HG03025 (cell line): ENCODE measurements around the gene DRC1.
"Not testable (repeated sequence)": the region's sequence is repeated elsewhere in the genome, so short reads cannot be mapped to it uniquely, and the experiment has no call there.

Experiments used
- ATAC-seq: cut with Tn5 transposase; IDR thresholded peaks from one replicate; pipeline ENCODE4 v1.9.1; 2021; ENCODE audit warnings: mild to moderate bottlenecking, moderate library complexity; ENCODE audit not compliant: unreplicated experiment, low FRiP score

DRC1 gene

GRCh38 chr2:26401739-26402541, at the start of gene DRC1:
DRC1 (plus strand) TSS chr2:26401920; CDS start chr2:26401990, 70 bp downstream.
- no peak for ATAC-seq

- ATAC-seq = no peak
Observed at GRCh38 chr2:26352892-26353291, 48.8 kb upstream of the DRC1 start.

GRCh38 chr2:26354469-26354868, 47.3 kb upstream of the DRC1 start:
- not testable (repeated sequence) for ATAC-seq

- no peak for ATAC-seq
Observed at GRCh38 chr2:26355038-26355995, 46.4 kb upstream of the DRC1 start.

GRCh38 chr2:26356111-26356510, 45.6 kb upstream of the DRC1 start:
- ATAC-seq = no peak

- no peak for ATAC-seq
Observed at GRCh38 chr2:26356771-26357170, 44.9 kb upstream of the DRC1 start.

GRCh38 chr2:26359886-26360473, 41.7 kb upstream of the DRC1 start:
- ATAC-seq = no peak

- ATAC-seq = no peak
Observed at GRCh38 chr2:26363323-26363722, 38.4 kb upstream of the DRC1 start.

GRCh38 chr2:26363958-26364357, 37.8 kb upstream of the DRC1 start:
- no peak for ATAC-seq

- no peak for ATAC-seq
Observed at GRCh38 chr2:26364669-26365068, 37.1 kb upstream of the DRC1 start.

- ATAC-seq = no peak
Observed at GRCh38 chr2:26366957-26367356, 34.8 kb upstream of the DRC1 start.

GRCh38 chr2:26369664-26370063, 32.1 kb upstream of the DRC1 start:
- ATAC-seq = not testable (repeated sequence)

- not testable (repeated sequence) for ATAC-seq
Observed at GRCh38 chr2:26370909-26371308, 30.8 kb upstream of the DRC1 start.

GRCh38 chr2:26376799-26377198, 24.9 kb upstream of the DRC1 start:
- no peak for ATAC-seq

GRCh38 chr2:26380281-26380680, 21.4 kb upstream of the DRC1 start:
- no peak for ATAC-seq

GRCh38 chr2:26382564-26382963, 19.2 kb upstream of the DRC1 start:
- ATAC-seq = no peak

- ATAC-seq = no peak
Observed at GRCh38 chr2:26384183-26384582, 17.5 kb upstream of the DRC1 start.

GRCh38 chr2:26384597-26384996, 17.1 kb upstream of the DRC1 start:
- ATAC-seq = no peak

- ATAC-seq = no peak
Observed at GRCh38 chr2:26387189-26387588, 14.5 kb upstream of the DRC1 start.

- no peak for ATAC-seq
Observed at GRCh38 chr2:26394694-26395093, 7.0 kb upstream of the DRC1 start.

GRCh38 chr2:26395394-26395793, 6.3 kb upstream of the DRC1 start:
- no peak for ATAC-seq
